ENCODE data around the gene MYO1E. TPM values are rescaled to one million over a fixed set of nuclear protein-coding genes. Genes with fewer than 3 reads are reported as not detected.

The MYO1E gene
- total RNA-seq, 1 experiment from 2014 or later: 83.6 TPM

GRCh38 chr15:59105854-59106253, 266.8 kb downstream of the MYO1E start:
- ChIA-PET CTCF (interaction anchor here (0.6 to 1.3 kb wide), 4 partner anchors 32 to 304 kb away, joined by 3 to 4 read pairs (median 3); no protein-coding TSS in a partner anchor), POLR2A (no interaction called here)
- Mint-ChIP-seq H3K4me3 (peak overlapping the region; percentile 96), H3K36me3 (peaks cover 38% of the 10 kb centered on the region), H3K9me3 (no peaks in the 10 kb centered on the region), H3K27ac (peak overlapping the region; percentile 88), H3K27me3 (ENCODE audit: low read depth) (no peaks in the 10 kb centered on the region), H3K4me1 (peaks cover 8% of the 10 kb centered on the region)
- TF ChIP-seq IRF1 (CRISPR knock-in tag; IDR thresholded peaks at IDR 0.05): no peak
- no peak for TF ChIP-seq FOXK1 (CRISPR knock-in tag; IDR thresholded peaks at IDR 0.05)
- TF ChIP-seq CDX4 (CRISPR knock-in tag; IDR thresholded peaks at IDR 0.05; ENCODE audit: borderline replicate concordance): no peak
- no peak for TF ChIP-seq MYBL2 (CRISPR knock-in tag; IDR thresholded peaks at IDR 0.05)
- no peak for TF ChIP-seq CREM (CRISPR knock-in tag; IDR thresholded peaks at IDR 0.05)
- no peak for TF ChIP-seq OVOL2 (CRISPR knock-in tag; IDR thresholded peaks at IDR 0.05; ENCODE audit: borderline replicate concordance)
- no peak for TF ChIP-seq NFATC4 (CRISPR knock-in tag; IDR thresholded peaks at IDR 0.05)
- TF ChIP-seq SOX15 (CRISPR knock-in tag; IDR thresholded peaks at IDR 0.05): no peak
- no peak for TF ChIP-seq ATF6 (CRISPR knock-in tag; IDR thresholded peaks at IDR 0.05)
- ATAC-seq (no peak), DNase-seq (ENCODE audit: low spot score) (no peak)

GRCh38 chr15:59104912-59105732, 267.5 kb downstream of the MYO1E start, which contains the start of gene CCNB2:
TSS of gene CCNB2 (plus strand) at chr15:59105146. CDS start at chr15:59105269, 123 bp downstream.
- H3K36me3 Mint-ChIP-seq: peaks cover 31% of the 10 kb centered on the region
- ATAC-seq: peak; percentile 98
- CTCF ChIA-PET: interaction anchor here (1.3 kb wide), 2 partner anchors 70 to 125 kb away, joined by 3 read pairs; no protein-coding TSS in a partner anchor
- DNase-seq (ENCODE audit: low spot score): peak; percentile 88
- peak within 1 kb of the TSS; percentile 88 for H3K27ac Mint-ChIP-seq
- H3K4me1 Mint-ChIP-seq: peaks cover 8% of the 10 kb centered on the region
- H3K27me3 Mint-ChIP-seq (ENCODE audit: low read depth): no peaks in the 10 kb centered on the region
- no peaks in the 10 kb centered on the region for H3K9me3 Mint-ChIP-seq
- H3K4me3 Mint-ChIP-seq: peak within 1 kb of the TSS; percentile 96
- POLR2A ChIA-PET: interaction anchor here (0.5 kb wide), 1 partner anchor 17 kb away, joined by 5 read pairs; no protein-coding TSS in a partner anchor
- TF ChIP-seq PREB (CRISPR knock-in tag; IDR thresholded peaks at IDR 0.05; ENCODE audit: borderline replicate concordance): no peak
- peak; percentile 69 for TF ChIP-seq SP1 (CRISPR knock-in tag; conservative IDR thresholded peaks at IDR 0.05)
- TF ChIP-seq ATF6 (CRISPR knock-in tag; IDR thresholded peaks at IDR 0.05): no peak
- TF ChIP-seq E2F1 (CRISPR knock-in tag; IDR thresholded peaks at IDR 0.05): no peak
- no peak for TF ChIP-seq PRRX2 (CRISPR knock-in tag; IDR thresholded peaks at IDR 0.05)
- no peak for TF ChIP-seq ZNF317 (CRISPR knock-in tag; IDR thresholded peaks at IDR 0.05; ENCODE audit: borderline replicate concordance, low read depth)
- peak; percentile 91 for TF ChIP-seq ETV6 (CRISPR knock-in tag; IDR thresholded peaks at IDR 0.05)
- no peak for TF ChIP-seq ZNF416 (CRISPR knock-in tag; IDR thresholded peaks at IDR 0.05)
- no peak for TF ChIP-seq ZNF512 (CRISPR knock-in tag; IDR thresholded peaks at IDR 0.05; ENCODE audit: borderline replicate concordance)
- no peak for TF ChIP-seq ZNF121 (CRISPR knock-in tag; IDR thresholded peaks at IDR 0.05)
- no peak for TF ChIP-seq GTF2I (CRISPR knock-in tag; conservative IDR thresholded peaks at IDR 0.05)
- peak; percentile 57; the same call in 1 of the 2 replicates for TF ChIP-seq FOXP4 (CRISPR knock-in tag; IDR thresholded peaks at IDR 0.05)
- no peak for TF ChIP-seq HMGA2 (CRISPR knock-in tag; IDR thresholded peaks at IDR 0.05)
